ENCODE data around the gene IRAK1. TPM values are rescaled to one million over a fixed set of nuclear protein-coding genes. Genes with fewer than 3 reads are reported as not detected.

Gene IRAK1
- total and polyA plus RNA-seq, 9 of the 15 experiments (the other 6 are each of a cell fraction or from before 2014, with no cell fraction given) = 11.6 to 261 (median 91.6) TPM

GRCh38 chrX:154033848-154034247 lies 14.1 kb upstream of the IRAK1 start:
- Histone ChIP-seq H3K36me3 (ENCODE audit: control insufficient read depth, insufficient read depth, low read length) (peaks cover 73% of the 10 kb centered on the region; the same call in 2 of the 3 replicates), H3K9me3 (replicated peaks; ENCODE audit: control insufficient read depth, insufficient read depth, low read depth, low read length) (no peaks in the 10 kb centered on the region), H3K27ac (ENCODE audit: extremely low read depth, low read depth, low read length) (no peak overlapping the region), H3K9me1 (ENCODE audit: control insufficient read depth, insufficient read depth, low read length) (no peaks in the 10 kb centered on the region), H3K4me1 (replicated peaks in 1 of 2; ENCODE audit: control insufficient read depth in 2 of 2, insufficient read depth in 2 of 2, low read length in 2 of 2) (no peaks in the 10 kb centered on the region; a peak in 1 of 5 replicates), H3K27me3 (ENCODE audit: control insufficient read depth in 2 of 2, insufficient read depth in 2 of 2, low read length in 2 of 2) (no peaks in the 10 kb centered on the region), H3K4me3 (no peak overlapping the region), H4K20me1 (replicated peaks; ENCODE audit: control insufficient read depth, insufficient read depth, low read length) (no peaks in the 10 kb centered on the region), H3K9ac (ENCODE audit: insufficient read depth in 1 of 2, low read depth in 2 of 2, low read length in 2 of 2) (peak overlapping the region in 1 of 2 experiments; percentile 52; a peak in 1 of 4 replicates), H2AFZ (ENCODE audit: low read depth, low read length) (no peak overlapping the region), H3K79me2 (ENCODE audit: control insufficient read depth, insufficient read depth, low read length) (peaks cover 38% of the 10 kb centered on the region), H3K4me2 (ENCODE audit: insufficient read depth, low read length) (no peak overlapping the region)
- no peak for DNase-seq (ENCODE audit: extremely low read depth in 1 of 4, low spot score in 3 of 4)
- intact Hi-C loops (cut with micrococcal nuclease) (no loop called here), in situ Hi-C loops (cut with MboI) (no loop called here)
- ChIA-PET CTCF (ENCODE audit: low intra/inter-chr PET ratio) (no interaction called here), POLR2A (interaction anchor here (0.9 to 1.0 kb wide), 2 partner anchors 12 to 68 kb away, joined by 3 to 5 read pairs; no protein-coding TSS in a partner anchor)
- WGBS (ENCODE audit: insufficient coverage, low coverage, missing lambda C conversion rate) = 82% methylated on average over 2 of the region's 2 CpGs
- no peak for FAIRE-seq
- no peak for ATAC-seq
- no peak for TF ChIP-seq ZNF507 (tag; conservative IDR thresholded peaks at IDR 0.05)
- no peak for TF ChIP-seq ARID3B (CRISPR knock-in tag; IDR thresholded peaks at IDR 0.05; ENCODE audit: borderline replicate concordance)
- no TSS peak for BruUV-seq (replicated peaks)

GRCh38 chrX:154032653-154033052 lies 13.0 kb upstream of the IRAK1 start:
- Histone ChIP-seq H3K9me3 (replicated peaks; ENCODE audit: control insufficient read depth, insufficient read depth, low read depth, low read length) (no peaks in the 10 kb centered on the region), H3K9me1 (ENCODE audit: control insufficient read depth, insufficient read depth, low read length) (no peaks in the 10 kb centered on the region), H3K4me3 (no peak overlapping the region), H3K4me2 (ENCODE audit: insufficient read depth, low read length) (no peak overlapping the region), H3K4me1 (replicated peaks in 1 of 2; ENCODE audit: control insufficient read depth in 2 of 2, insufficient read depth in 2 of 2, low read length in 2 of 2) (no peaks in the 10 kb centered on the region; a peak in 1 of 5 replicates), H3K36me3 (ENCODE audit: control insufficient read depth, insufficient read depth, low read length) (peaks cover 83% of the 10 kb centered on the region; the same call in 2 of the 3 replicates), H3K79me2 (ENCODE audit: control insufficient read depth, insufficient read depth, low read length) (peaks cover 29% of the 10 kb centered on the region), H2AFZ (ENCODE audit: low read depth, low read length) (no peak overlapping the region), H3K27me3 (ENCODE audit: control insufficient read depth in 2 of 2, insufficient read depth in 2 of 2, low read length in 2 of 2) (no peaks in the 10 kb centered on the region), H3K9ac (ENCODE audit: insufficient read depth in 1 of 2, low read depth in 2 of 2, low read length in 2 of 2) (peak overlapping the region in 1 of 2 experiments; percentile 26; a peak in 1 of 4 replicates), H3K27ac (ENCODE audit: extremely low read depth, low read depth, low read length) (no peak overlapping the region), H4K20me1 (replicated peaks; ENCODE audit: control insufficient read depth, insufficient read depth, low read length) (no peaks in the 10 kb centered on the region)
- ChIA-PET POLR2A (interaction anchor here (0.6 kb wide), 1 partner anchor 37 kb away, joined by 3 read pairs; no protein-coding TSS in a partner anchor), CTCF (ENCODE audit: low intra/inter-chr PET ratio) (no interaction called here)
- ATAC-seq (no peak), FAIRE-seq (no peak), DNase-seq (ENCODE audit: extremely low read depth in 1 of 4, low spot score in 3 of 4) (no peak)
- in situ Hi-C loops (cut with MboI) (no loop called here), intact Hi-C loops (cut with micrococcal nuclease) (no loop called here)
- TF ChIP-seq ZNF766 (CRISPR knock-in tag; conservative IDR thresholded peaks at IDR 0.05) (no peak), PBX2 (CRISPR knock-in tag; IDR thresholded peaks at IDR 0.05; ENCODE audit: low read depth) (no peak), PBX2 (tag; conservative IDR thresholded peaks at IDR 0.05; ENCODE audit: low read depth) (no peak)
- BruUV-seq (replicated peaks) = no TSS peak
- WGBS (ENCODE audit: insufficient coverage, low coverage, missing lambda C conversion rate) = 78% methylated on average over 4 of the region's 9 CpGs
